ENCODE results near the gene MAD1L1.
"Not testable (repeated sequence)": the region's sequence is repeated elsewhere in the genome, so short reads cannot be mapped to it uniquely, and the experiment has no call there.

Gene MAD1L1

DNA sequence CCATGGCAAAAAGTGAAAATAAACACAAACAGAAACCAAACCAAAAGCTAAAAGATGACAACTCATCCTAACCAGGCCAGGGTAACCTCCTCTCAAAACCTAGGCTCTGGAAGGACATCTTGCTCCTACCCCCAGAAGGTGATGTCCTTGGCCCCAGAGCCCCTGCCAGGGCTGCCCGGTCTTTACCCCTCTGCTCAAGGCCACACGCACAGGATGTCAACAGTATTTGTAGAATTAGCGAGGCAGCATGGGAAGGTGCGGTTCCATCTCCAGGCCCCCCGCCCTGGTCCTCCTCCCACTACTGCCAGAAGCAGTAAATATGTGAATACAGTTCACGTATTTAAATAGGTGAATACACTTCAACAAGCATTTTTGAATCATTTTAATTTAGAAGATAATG is 356.1 kb downstream of the MAD1L1 start:
- in situ Hi-C loops (cut with MboI; ENCODE audit: low sequenced_read_pairs): not testable (repeated sequence)

DNA sequence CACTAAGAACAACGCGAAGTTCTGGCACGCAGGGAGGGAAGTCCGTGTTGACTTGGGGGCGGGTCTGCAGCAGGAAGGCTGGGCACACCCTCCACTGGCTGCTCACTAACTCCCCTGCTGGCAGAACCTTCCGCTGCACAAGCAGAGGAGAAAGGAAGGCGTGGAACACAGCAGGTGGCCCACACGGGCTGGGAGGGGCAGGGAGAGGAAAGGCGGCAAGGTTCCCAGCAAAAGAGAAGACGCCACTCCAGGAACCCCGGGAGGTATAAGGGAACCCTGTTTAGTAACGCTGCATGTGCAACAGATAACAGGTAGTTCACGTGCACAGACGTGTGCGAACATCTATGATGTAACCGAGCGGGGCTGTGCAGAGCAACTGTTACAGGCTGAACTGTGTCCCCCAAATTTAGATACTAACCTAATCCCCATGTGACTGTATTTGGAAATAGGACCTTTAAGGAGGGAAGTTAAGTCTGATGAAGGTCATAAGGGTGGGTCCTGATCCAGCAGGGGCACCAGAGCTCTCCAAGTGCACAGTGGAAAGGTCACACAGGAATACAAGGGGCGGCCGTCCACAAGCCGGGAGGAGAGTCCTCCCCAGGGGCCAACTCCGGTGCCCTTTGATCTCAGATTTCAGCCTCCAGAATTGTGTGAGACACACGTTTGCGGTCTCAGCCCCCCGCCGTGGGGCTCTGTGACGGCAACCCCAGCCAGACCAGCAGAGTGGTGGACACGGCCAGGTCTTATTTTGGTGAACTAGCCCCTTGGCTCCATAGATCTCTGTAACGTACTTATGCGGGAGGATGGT is 357.1 kb downstream of the MAD1L1 start:
- in situ Hi-C loops (cut with MboI; ENCODE audit: low sequenced_read_pairs): not testable (repeated sequence)

DNA sequence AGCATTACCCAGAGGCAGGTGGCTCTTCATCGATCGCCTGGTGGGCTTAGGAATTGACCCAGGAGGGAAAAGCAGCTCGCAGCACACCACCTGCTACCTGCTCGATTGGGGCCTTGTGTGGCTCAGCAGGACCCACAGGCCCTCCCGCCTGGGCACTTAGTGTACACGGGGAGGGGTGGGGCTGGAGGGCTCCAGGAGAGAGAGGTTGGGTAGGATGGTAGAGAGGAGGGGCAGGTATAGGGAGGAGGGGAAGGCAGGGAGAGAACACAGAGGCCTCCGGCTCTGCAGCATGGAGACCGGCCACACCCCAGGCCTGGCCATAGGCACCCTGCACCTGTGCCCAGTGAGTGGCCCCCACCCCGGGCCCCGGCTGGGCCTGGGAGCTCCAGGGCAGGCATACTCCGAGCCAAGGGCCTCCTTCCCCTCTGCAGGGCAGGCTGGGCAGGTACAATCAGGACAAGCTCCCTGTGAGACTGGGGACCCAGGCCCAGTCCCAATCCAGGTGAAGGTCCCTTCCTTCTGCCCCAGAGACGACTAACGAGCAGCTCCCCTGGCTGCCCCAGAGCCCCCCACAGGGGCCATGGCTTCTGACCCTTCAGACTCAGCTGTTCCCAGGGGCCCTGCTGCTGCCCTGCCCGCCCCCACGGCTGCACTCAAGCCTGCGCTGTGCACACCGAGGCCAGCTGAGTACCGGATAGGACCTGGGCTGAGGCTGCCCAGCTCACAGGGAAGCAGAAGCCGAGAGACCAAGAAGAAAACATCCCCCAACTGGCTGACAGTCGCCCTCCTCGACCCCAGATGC is 358.0 kb downstream of the MAD1L1 start:
- in situ Hi-C loops (cut with MboI; ENCODE audit: low sequenced_read_pairs): not testable (repeated sequence)

- in situ Hi-C loops (cut with MboI; ENCODE audit: low sequenced_read_pairs): no loop called here
Measured at GRCh38 chr7:1873857-1874589, 358.7 kb downstream of the MAD1L1 start.

DNA sequence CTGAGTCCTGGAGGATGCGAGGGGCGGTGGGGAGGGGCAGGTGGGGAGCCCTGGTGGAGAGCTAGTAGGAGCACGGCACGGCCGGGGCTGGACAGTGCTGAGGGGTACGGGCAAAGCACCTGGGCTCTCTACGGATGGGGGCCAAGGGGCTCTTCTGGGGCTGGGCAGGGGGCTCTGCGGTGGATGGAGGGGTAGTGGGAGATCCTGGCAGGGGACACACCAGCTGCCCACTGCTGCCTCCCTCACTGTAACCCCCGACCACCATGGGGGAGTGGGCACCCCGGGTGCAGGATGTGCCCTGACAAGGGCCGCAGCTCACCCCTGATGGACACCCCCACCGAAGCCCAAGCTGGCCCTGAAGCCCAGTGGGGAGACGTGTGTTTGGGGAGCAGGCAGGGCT is 359.3 kb downstream of the MAD1L1 start:
- in situ Hi-C loops (cut with MboI; ENCODE audit: low sequenced_read_pairs): no loop called here

DNA sequence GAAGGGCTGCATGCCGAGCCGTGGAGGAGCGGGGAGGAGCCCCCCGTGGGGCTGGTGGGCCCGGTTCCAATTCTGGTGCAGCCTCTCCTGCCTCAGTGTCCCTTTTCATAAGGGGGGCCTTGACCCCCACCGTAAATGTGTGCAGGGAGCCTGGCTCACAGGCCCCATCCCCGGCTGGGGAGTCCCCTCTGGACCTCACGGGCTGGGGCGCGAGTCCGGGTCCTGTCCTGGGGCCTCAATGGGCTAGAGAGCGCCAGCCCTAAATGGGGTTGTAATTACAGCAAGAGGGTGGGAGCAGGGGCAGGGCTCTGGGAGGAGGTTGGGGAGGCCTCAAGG is 359.7 kb downstream of the MAD1L1 start:
- in situ Hi-C loops (cut with MboI; ENCODE audit: low sequenced_read_pairs): no loop called here

- in situ Hi-C loops (cut with MboI; ENCODE audit: low sequenced_read_pairs): no loop called here
Measured at GRCh38 chr7:1872191-1873069, 360.3 kb downstream of the MAD1L1 start.

GRCh38 chr7:1869452-1870130 is 363.2 kb downstream of the MAD1L1 start:
- in situ Hi-C loops (cut with MboI; ENCODE audit: low sequenced_read_pairs): no loop called here

DNA sequence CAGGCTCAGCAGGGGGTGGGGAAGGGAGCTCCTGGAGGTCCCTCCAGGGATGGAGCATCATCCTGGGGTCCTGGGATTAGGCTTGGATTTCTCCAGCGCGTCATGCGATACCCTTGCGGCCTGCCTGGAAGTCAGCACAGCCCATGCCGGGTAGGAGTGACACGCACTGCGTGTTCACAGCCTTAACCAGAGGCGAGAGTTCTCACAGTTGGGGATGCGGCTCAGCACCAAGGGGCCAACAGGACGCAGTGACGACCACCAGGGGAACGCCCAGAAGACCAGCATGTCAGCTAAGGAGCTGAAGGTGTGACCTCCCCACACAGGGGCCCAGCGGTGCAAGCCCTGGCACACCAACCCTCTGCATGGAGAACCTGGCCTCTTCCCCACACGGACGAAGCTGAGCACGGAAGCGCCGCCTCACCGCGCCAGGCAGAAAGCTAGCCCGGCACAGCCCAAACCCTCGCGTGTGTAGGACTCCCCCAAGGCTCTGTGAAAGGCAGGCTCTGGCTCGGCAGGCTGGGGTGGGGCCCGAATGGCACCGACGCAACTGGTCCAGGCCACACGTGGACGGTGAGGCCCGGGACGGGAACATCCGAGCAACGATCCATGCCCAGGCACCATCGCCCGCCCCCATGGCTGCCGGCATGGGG is 364.1 kb downstream of the MAD1L1 start:
- in situ Hi-C loops (cut with MboI; ENCODE audit: low sequenced_read_pairs): no loop called here

- in situ Hi-C loops (cut with MboI; ENCODE audit: low sequenced_read_pairs): no loop called here
Measured at GRCh38 chr7:1867370-1868260, 365.1 kb downstream of the MAD1L1 start.

DNA sequence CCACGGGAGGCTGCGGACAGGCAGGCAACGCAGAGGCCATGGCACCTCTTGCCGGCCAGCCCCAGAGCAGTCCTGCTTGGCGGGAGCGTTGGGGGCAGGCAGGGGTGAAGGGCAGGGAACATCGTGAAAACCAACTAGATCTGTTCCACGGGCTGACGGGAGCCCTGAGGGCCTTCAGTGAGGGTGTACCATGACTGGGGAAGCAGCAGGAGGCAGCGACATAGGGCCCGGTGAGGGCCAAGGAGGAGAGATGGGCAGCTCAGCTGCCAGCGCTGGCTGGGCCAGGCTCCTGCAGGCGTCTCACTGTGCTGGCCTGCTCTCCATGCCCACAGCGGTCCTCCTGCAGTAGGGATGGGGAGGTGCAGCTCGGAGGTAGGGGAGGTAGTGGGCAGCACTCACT is 366.1 kb downstream of the MAD1L1 start:
- in situ Hi-C loops (cut with MboI; ENCODE audit: low sequenced_read_pairs): no loop called here

DNA sequence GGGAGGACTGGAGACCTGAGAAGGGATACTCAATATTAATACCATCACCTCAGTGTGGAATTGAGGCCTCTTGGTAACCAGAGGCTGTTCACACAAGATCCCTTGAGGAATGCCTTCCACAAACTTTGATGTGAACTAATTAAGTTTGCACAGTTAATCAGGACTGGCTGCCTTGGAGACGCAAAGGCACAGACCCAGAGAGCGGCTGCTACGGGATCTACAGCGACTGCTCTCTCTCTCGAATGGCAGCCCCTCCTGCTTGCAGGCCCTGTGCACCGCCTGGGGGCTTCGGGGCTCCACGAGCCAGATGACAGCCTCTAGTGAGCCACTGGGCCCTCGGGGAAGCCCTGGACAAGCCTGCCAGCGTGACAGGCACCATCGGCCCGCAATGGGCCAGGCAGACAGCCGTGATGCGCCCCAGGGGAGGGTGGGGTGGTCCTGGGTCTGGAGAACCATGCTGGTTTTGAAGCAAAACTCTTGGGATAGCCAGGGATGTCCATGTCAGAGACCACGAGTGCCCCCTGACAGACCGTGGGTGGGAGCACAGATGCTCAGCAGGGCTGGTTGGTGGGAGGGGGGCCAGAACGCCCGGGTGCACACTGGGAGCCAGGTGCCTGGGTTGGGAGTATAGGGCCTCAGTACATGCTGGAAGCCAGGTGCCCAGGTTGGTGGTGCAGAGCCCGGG is 367.0 kb downstream of the MAD1L1 start:
- in situ Hi-C loops (cut with MboI; ENCODE audit: low sequenced_read_pairs): no loop called here

- in situ Hi-C loops (cut with MboI; ENCODE audit: low sequenced_read_pairs): no loop called here
Measured at GRCh38 chr7:1865000-1865555, 367.7 kb downstream of the MAD1L1 start.

- in situ Hi-C loops (cut with MboI; ENCODE audit: low sequenced_read_pairs): no loop called here
Measured at GRCh38 chr7:1864161-1864940, 368.4 kb downstream of the MAD1L1 start.

- in situ Hi-C loops (cut with MboI; ENCODE audit: low sequenced_read_pairs): no loop called here
Measured at GRCh38 chr7:1863091-1863900, 369.4 kb downstream of the MAD1L1 start.

GRCh38 chr7:1862560-1862959 is 370.2 kb downstream of the MAD1L1 start:
- in situ Hi-C loops (cut with MboI; ENCODE audit: low sequenced_read_pairs): no loop called here

All from HL-60/S4 (cell line).